Measurements from ENCODE around the gene GGA1. TPM values are rescaled to one million over a fixed set of nuclear protein-coding genes. Genes with fewer than 3 reads are reported as not detected.

The GGA1 gene
- total RNA-seq, 2 experiments from 2014 or later: 59.7 to 62.8 TPM

DNA sequence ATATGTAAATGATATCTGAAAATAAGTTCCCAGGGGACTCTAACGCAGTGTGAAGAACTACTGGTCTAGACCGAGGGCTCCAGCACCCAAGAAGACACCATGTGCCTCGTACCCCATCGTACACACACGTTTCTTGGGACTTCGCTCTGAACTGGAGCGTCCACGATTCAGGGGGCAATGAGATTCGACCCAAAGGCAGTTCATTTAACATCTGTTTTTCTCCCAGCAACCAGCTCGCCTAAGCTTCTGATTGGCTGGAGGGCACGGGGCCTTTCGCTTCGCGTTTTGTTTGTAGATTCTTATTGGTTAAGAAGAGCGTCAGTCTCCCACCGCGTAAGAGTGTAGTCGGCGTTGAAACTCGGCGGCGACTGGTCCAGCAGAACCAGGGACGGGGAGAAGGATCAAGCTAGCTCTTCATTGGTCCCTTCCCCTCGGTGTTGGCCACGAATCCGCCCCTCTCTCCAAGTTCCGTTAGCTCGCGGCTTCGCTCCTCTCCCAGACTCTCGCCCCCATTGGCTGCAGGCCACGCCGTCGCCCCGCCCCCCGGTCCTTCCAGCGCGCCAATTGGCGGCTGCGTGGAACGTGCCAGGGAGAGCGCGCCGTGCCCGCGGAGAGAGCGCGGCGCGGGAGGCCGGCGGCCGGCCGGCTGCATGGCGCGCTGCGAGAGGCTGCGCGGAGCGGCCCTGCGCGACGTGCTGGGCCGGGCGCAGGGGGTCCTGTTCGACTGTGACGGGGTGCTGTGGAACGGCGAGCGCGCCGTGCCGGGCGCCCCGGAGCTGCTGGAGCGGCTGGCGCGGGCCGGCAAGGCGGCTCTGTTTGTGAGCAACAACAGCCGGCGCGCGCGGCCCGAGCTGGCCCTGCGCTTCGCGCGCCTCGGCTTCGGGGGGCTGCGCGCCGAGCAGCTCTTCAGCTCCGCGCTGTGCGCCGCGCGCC lies 49.8 kb downstream of the GGA1 start, which contains the start of gene PDXP:
PDXP (plus strand) TSS at position 591 of the 933 bp plus-strand sequence; CDS start at position 651, 60 bp downstream.
- H3K27me3 Mint-ChIP-seq: no peaks in the 10 kb centered on the region
- no peak for TF ChIP-seq CTCF (IDR thresholded peaks at IDR 0.05)
- H3K36me3 Mint-ChIP-seq (ENCODE audit: low read depth): peaks cover 17% of the 10 kb centered on the region
- intact Hi-C loops (cut with micrococcal nuclease): loop anchor here (2.0 kb wide), 1 partner anchor 14 kb away; no protein-coding TSS in a partner anchor
- ATAC-seq (peak; percentile 97), DNase-seq (peak; percentile 98)
- ChIA-PET CTCF (interaction anchor here (0.6 to 68.1 kb wide), 10 partner anchors 11 to 205 kb away, joined by 3 to 1770 read pairs (median 4); partner anchors contain the start of genes GGA1, LGALS1, NOL12 and SH3BP1), POLR2A (interaction anchor here (0.8 to 3.7 kb wide), 15 partner anchors 9 to 186 kb away, joined by 3 to 51 read pairs (median 5); partner anchors contain the start of genes ANKRD54, LGALS1, NOL12 and SH3BP1)
- peaks cover 39% of the 10 kb centered on the region for H3K4me1 Mint-ChIP-seq (ENCODE audit: low read depth)
- peak within 1 kb of the TSS; percentile 89 for H3K4me3 Mint-ChIP-seq
- no peaks in the 10 kb centered on the region for H3K9me3 Mint-ChIP-seq
- H3K27ac Mint-ChIP-seq: peak within 1 kb of the TSS; percentile 95

- POLR2A ChIA-PET: interaction anchor here (0.8 to 3.7 kb wide), 12 partner anchors 8 to 185 kb away, joined by 3 to 51 read pairs (median 5); partner anchors contain the start of genes ANKRD54, LGALS1, NOL12 and SH3BP1
- peak overlapping the region; percentile 89 for H3K4me3 Mint-ChIP-seq
- H3K36me3 Mint-ChIP-seq (ENCODE audit: low read depth): peaks cover 12% of the 10 kb centered on the region
- intact Hi-C loops (cut with micrococcal nuclease): loop anchor here (2.0 kb wide), 1 partner anchor 14 kb away; no protein-coding TSS in a partner anchor
- peak overlapping the region; percentile 59 for H3K27ac Mint-ChIP-seq
- no peaks in the 10 kb centered on the region for H3K9me3 Mint-ChIP-seq
- ATAC-seq: no peak
- peaks cover 39% of the 10 kb centered on the region for H3K4me1 Mint-ChIP-seq (ENCODE audit: low read depth)
- DNase-seq: peak; percentile 37
- CTCF ChIA-PET: interaction anchor here (1.0 to 68.1 kb wide), 7 partner anchors 15 to 204 kb away, joined by 4 to 1770 read pairs (median 6); partner anchors contain the start of genes GGA1, LGALS1, NOL12 and SH3BP1
- TF ChIP-seq CTCF (IDR thresholded peaks at IDR 0.05): no peak
- H3K27me3 Mint-ChIP-seq: no peaks in the 10 kb centered on the region
Observed at GRCh38 chr22:37659066-37659896, 50.6 kb downstream of the GGA1 start.

DNA sequence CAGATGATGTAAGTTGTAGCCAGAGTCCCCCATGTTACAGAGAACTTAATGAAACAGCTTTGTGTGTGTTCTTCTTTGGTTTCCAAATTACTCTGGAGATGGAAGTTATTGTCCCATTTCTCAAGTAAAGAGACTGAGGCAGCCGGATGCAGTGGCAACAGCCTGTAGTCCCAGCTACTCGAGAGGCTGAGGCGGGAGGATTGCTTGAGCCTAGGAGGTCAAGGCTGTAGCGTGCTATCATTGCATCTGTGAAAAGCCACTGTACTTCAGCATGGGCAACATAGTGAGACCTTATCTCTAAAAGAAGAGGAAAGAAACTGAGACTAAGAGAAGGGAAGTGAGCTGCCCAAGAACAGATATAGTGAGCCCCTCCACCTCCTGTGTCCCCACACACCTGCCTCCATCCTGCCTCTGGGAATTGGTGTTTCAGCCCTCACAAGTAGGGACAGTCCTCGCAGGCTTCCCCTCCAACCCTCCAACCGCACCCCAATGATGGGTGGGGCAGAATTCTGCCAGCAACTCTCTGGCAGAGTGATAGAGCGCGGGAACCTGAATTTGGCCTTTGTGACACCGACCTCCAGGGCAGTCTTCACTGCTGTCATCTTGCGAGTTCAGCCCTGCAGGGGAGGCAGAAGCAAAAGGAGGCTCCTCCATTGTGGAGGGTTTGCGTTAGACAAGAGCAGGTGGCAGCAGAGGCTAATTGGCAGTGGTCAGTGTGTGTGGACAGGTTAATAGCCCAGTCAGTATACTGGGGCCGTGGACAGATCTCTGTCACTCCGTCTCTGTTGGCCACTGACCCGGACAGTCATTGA lies 51.5 kb downstream of the GGA1 start:
- ATAC-seq (no peak), DNase-seq (no peak)
- POLR2A ChIA-PET: interaction anchor here (0.9 to 3.7 kb wide), 6 partner anchors 11 to 35 kb away, joined by 3 to 51 read pairs (median 6); partner anchors contain the start of genes LGALS1 and SH3BP1
- H3K9me3 Mint-ChIP-seq: no peaks in the 10 kb centered on the region
- H3K27ac Mint-ChIP-seq: no peak overlapping the region
- CTCF ChIA-PET: interaction anchor here (0.8 to 68.1 kb wide), 5 partner anchors 11 to 203 kb away, joined by 3 to 1770 read pairs (median 17); partner anchors contain the start of genes GGA1, LGALS1 and SH3BP1
- intact Hi-C loops (cut with micrococcal nuclease): loop anchor here (2.0 kb wide), 1 partner anchor 13 kb away; no protein-coding TSS in a partner anchor
- peaks cover 13% of the 10 kb centered on the region for H3K36me3 Mint-ChIP-seq (ENCODE audit: low read depth)
- no peak for TF ChIP-seq CTCF (IDR thresholded peaks at IDR 0.05)
- peak overlapping the region; percentile 89 for H3K4me3 Mint-ChIP-seq
- H3K27me3 Mint-ChIP-seq: no peaks in the 10 kb centered on the region
- peaks cover 39% of the 10 kb centered on the region for H3K4me1 Mint-ChIP-seq (ENCODE audit: low read depth)

DNA sequence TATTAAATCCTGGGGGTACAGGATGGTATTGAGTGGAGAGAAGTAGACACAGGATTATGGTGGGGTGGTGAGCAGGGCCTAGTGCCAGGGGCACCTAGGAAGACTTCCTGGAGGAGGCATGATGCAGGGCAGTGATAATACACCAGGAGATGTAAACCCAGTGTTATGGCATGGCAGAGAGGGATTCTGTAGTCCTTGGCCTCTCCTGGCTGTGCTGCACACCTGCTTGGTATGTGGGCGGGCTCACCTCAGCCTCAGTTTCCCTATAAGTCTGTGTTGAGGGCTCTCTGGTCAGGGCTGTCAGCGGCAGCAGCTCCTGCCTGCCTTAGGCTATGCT lies 52.0 kb downstream of the GGA1 start:
- POLR2A ChIA-PET: interaction anchor here (1.5 to 2.5 kb wide), 4 partner anchors 10 to 26 kb away, joined by 5 to 12 read pairs (median 7); no protein-coding TSS in a partner anchor
- no peak for TF ChIP-seq CTCF (IDR thresholded peaks at IDR 0.05)
- no peak for ATAC-seq
- CTCF ChIA-PET: interaction anchor here (0.8 to 68.1 kb wide), 5 partner anchors 10 to 35 kb away, joined by 3 to 1770 read pairs (median 17); partner anchors contain the start of genes GGA1, LGALS1, SH3BP1 and TRIOBP
- Mint-ChIP-seq H3K36me3 (ENCODE audit: low read depth) (peaks cover 16% of the 10 kb centered on the region), H3K27me3 (no peaks in the 10 kb centered on the region), H3K4me3 (peak overlapping the region; percentile 89), H3K9me3 (no peaks in the 10 kb centered on the region), H3K27ac (no peak overlapping the region), H3K4me1 (ENCODE audit: low read depth) (peaks cover 39% of the 10 kb centered on the region)
- intact Hi-C loops (cut with micrococcal nuclease): no loop called here
- DNase-seq: no peak
